WTC11 (cell line): Measurements from ENCODE around the gene MORN4. TPM values are rescaled to one million over a fixed set of nuclear protein-coding genes. Genes with fewer than 3 reads are reported as not detected.

ENCODE experiments used
- ATAC-seq: fragments of 200-7000 bp; cut with Tn5 transposase; 2 replicates; pipeline ENCODE4 v1.10.0; 2021; ENCODE audit warnings: mild to moderate bottlenecking, moderate library complexity
- CTCF ChIA-PET: fragments of 300-600 bp; sonication (Branson Sonifier 250); formaldehyde crosslinking; loops from one replicate; lab custom pipeline; 2021; ENCODE audit warnings: antibody characterized with exemption; lab: Charles Lee
- POLR2A ChIA-PET: fragments of 350-600 bp; sonication (Branson Sonifier 250); formaldehyde crosslinking; loops from one replicate; lab custom pipeline; 2021; ENCODE audit warnings: antibody characterized with exemption; lab: Charles Lee
- DNase-seq: peaks from one replicate; pipeline ENCODE4 v3.0.0; 2021; ENCODE audit warnings: low spot score
- H3K27ac Mint-ChIP-seq: 2 replicates; pipeline ENCODE4 v1.8.0; 2021; ENCODE audit warnings: mixed read lengths
- H3K27me3 Mint-ChIP-seq: 2 replicates; pipeline ENCODE4 v1.8.0; 2021; ENCODE audit warnings: low read depth, mild to moderate bottlenecking, moderate library complexity, mixed read lengths
- H3K36me3 Mint-ChIP-seq: 2 replicates; pipeline ENCODE4 v1.8.0; 2021; ENCODE audit warnings: mixed read lengths
- H3K4me1 Mint-ChIP-seq: 2 replicates; pipeline ENCODE4 v1.8.0; 2022; ENCODE audit warnings: mixed read lengths
- H3K4me3 Mint-ChIP-seq: 2 replicates; pipeline ENCODE4 v1.8.0; 2021; ENCODE audit warnings: mild to moderate bottlenecking, moderate library complexity, mixed read lengths
- H3K9me3 Mint-ChIP-seq: 2 replicates; pipeline ENCODE4 v1.8.0; 2021; ENCODE audit warnings: mixed read lengths
- AFF4 ChIP-seq: sonication (generic); formaldehyde crosslinking; IDR thresholded peaks from 2 replicates; pipeline ENCODE4 v1.8.1; 2023; ENCODE audit warnings: mild to moderate bottlenecking, missing genetic modification reagents, borderline replicate concordance
- ELF4 ChIP-seq: sonication (generic); formaldehyde crosslinking; IDR thresholded peaks from 2 replicates; pipeline ENCODE4 v1.8.1; 2022; ENCODE audit warnings: low read depth, mild to moderate bottlenecking, moderate library complexity, missing genetic modification reagents
- FOXK1 ChIP-seq: sonication (generic); formaldehyde crosslinking; IDR thresholded peaks from 2 replicates; pipeline ENCODE4 v1.8.0; 2022; ENCODE audit warnings: mild to moderate bottlenecking, moderate library complexity, missing genetic modification reagents
- FOXP4 ChIP-seq: sonication (generic); formaldehyde crosslinking; IDR thresholded peaks from 2 replicates; pipeline ENCODE4 v1.8.0; 2022; ENCODE audit warnings: mild to moderate bottlenecking, missing genetic modification reagents
- HMGA2 ChIP-seq: fragments of 250-450 bp; sonication (Bioruptor Pico); IDR thresholded peaks from 2 replicates; pipeline ENCODE4 v1.4.0; 2021; ENCODE audit warnings: mild to moderate bottlenecking, moderate library complexity
- HMGXB4 ChIP-seq: sonication (generic); formaldehyde crosslinking; IDR thresholded peaks from 2 replicates; pipeline ENCODE4 v1.8.1; 2023; ENCODE audit warnings: mild to moderate bottlenecking, moderate library complexity, missing genetic modification reagents
- KAT7 ChIP-seq: sonication (generic); formaldehyde crosslinking; IDR thresholded peaks from 2 replicates; pipeline ENCODE4 v1.8.1; 2023; ENCODE audit warnings: missing genetic modification reagents, mild to moderate bottlenecking, borderline replicate concordance
- MAX ChIP-seq: sonication (generic); formaldehyde crosslinking; IDR thresholded peaks from 2 replicates; pipeline ENCODE4 v1.8.0; 2022; ENCODE audit warnings: mild to moderate bottlenecking, missing genetic modification reagents
- MYBL2 ChIP-seq: sonication (generic); formaldehyde crosslinking; IDR thresholded peaks from 2 replicates; pipeline ENCODE4 v1.8.1; 2023; ENCODE audit warnings: mild to moderate bottlenecking, moderate library complexity, missing genetic modification reagents
- NFE2L1 ChIP-seq: sonication (generic); formaldehyde crosslinking; IDR thresholded peaks from 2 replicates; pipeline ENCODE4 v1.8.1; 2023; ENCODE audit warnings: missing genetic modification reagents
- NFYB ChIP-seq: sonication (generic); formaldehyde crosslinking; conservative IDR thresholded peaks from 2 replicates; pipeline ENCODE4 v1.8.0; 2022; ENCODE audit warnings: low read depth, missing genetic modification reagents
- NR2C2 ChIP-seq: sonication (generic); formaldehyde crosslinking; IDR thresholded peaks from 2 replicates; pipeline ENCODE4 v1.8.0; 2022; ENCODE audit warnings: mild to moderate bottlenecking, missing genetic modification reagents
- SOX15 ChIP-seq: fragments of 250-450 bp; sonication (Bioruptor Pico); IDR thresholded peaks from 2 replicates; pipeline ENCODE4 v1.9.0; 2021; ENCODE audit warnings: mild to moderate bottlenecking
- ZBTB21 ChIP-seq: sonication (generic); formaldehyde crosslinking; IDR thresholded peaks from 2 replicates; pipeline ENCODE4 v1.8.1; 2023; ENCODE audit warnings: mild to moderate bottlenecking, missing genetic modification reagents, borderline replicate concordance
- ZBTB43 ChIP-seq: sonication (generic); formaldehyde crosslinking; IDR thresholded peaks from 2 replicates; pipeline ENCODE4 v1.8.1; 2023; ENCODE audit warnings: mild to moderate bottlenecking, missing genetic modification reagents
- ZNF281 ChIP-seq: sonication (generic); formaldehyde crosslinking; IDR thresholded peaks from 2 replicates; pipeline ENCODE4 v1.8.0; 2023; ENCODE audit warnings: mild to moderate bottlenecking, missing genetic modification reagents
- ZNF416 ChIP-seq: fragments of 250-450 bp; sonication (Bioruptor Pico); IDR thresholded peaks from 2 replicates; pipeline ENCODE4 v1.9.0; 2021; ENCODE audit warnings: mild to moderate bottlenecking, inconsistent platforms
- ZSCAN18 ChIP-seq: fragments of 250-450 bp; sonication (Bioruptor Pico); IDR thresholded peaks from 2 replicates; pipeline ENCODE4 v2.1.2; 2022; ENCODE audit warnings: mild to moderate bottlenecking, moderate library complexity
- total RNA-seq: library from RNA; stranded (reverse); gene quantifications from 3 replicates; pipeline ENCODE4 v1.2.3, GENCODE V29; 2021

Gene MORN4
- total RNA-seq, 1 experiment from 2014 or later = 21.8 TPM

GRCh38 chr10:97600616-97601015 lies 32.7 kb downstream of the MORN4 start:
- ATAC-seq (no peak), DNase-seq (no peak)
- no peaks in the 10 kb centered on the region for H3K36me3 Mint-ChIP-seq
- H3K27ac Mint-ChIP-seq = no peak overlapping the region
- POLR2A ChIA-PET = no interaction called here
- no peak overlapping the region for H3K4me3 Mint-ChIP-seq
- H3K27me3 Mint-ChIP-seq = no peaks in the 10 kb centered on the region
- CTCF ChIA-PET = interaction anchor here (1.1 kb wide), 1 partner anchor 29 kb away, joined by 3 read pairs; no protein-coding TSS in a partner anchor
- TF ChIP-seq ZBTB21 (CRISPR knock-in tag) (no peak), AFF4 (CRISPR knock-in tag) (no peak), ZBTB43 (CRISPR knock-in tag) (no peak), KAT7 (no peak), MYBL2 (CRISPR knock-in tag) (no peak), FOXP4 (CRISPR knock-in tag) (no peak), ZNF281 (CRISPR knock-in tag) (no peak), FOXK1 (CRISPR knock-in tag) (no peak), NFE2L1 (CRISPR knock-in tag) (no peak), ELF4 (CRISPR knock-in tag) (no peak), NR2C2 (CRISPR knock-in tag) (no peak), MAX (no peak), HMGA2 (CRISPR knock-in tag) (no peak), NFYB (no peak), ZNF416 (CRISPR knock-in tag) (no peak), SOX15 (no peak), HMGXB4 (no peak), ZSCAN18 (CRISPR knock-in tag) (no peak)
- no peaks in the 10 kb centered on the region for H3K9me3 Mint-ChIP-seq
- peaks cover 4% of the 10 kb centered on the region for H3K4me1 Mint-ChIP-seq
